HCT116 (cell line): ENCODE data around the gene SLC26A3. TPM values are rescaled to one million over a fixed set of nuclear protein-coding genes. Genes with fewer than 3 reads are reported as not detected.

Experiments
- ATAC-seq: fragments of 200-7000 bp; cut with Tn5 transposase; 2 replicates; pipeline ENCODE4 v1.9.1; 2020; ENCODE audit warnings: mild to moderate bottlenecking, moderate library complexity
- BruUV-seq: library from RNA; stranded (reverse); fragments of 400-500 nt; replicated peaks from 2 replicates; lab custom pipeline; 2021; lab: Mats Ljungman, UMichigan
- CTCF ChIA-PET: fragments of 300-600 bp; sonication (Branson Sonifier 250); formaldehyde crosslinking; loops from one replicate; lab custom pipeline; 2021; ENCODE audit warnings: antibody characterized with exemption; lab: Charles Lee
- POLR2A ChIA-PET: fragments of 300-600, 350-600 bp; sonication (Branson Sonifier 250); formaldehyde crosslinking; loops from one replicate; lab custom pipeline; 2021; ENCODE audit warnings: antibody characterized with exemption; lab: Charles Lee
- RAD21 ChIA-PET, 2 experiments: fragments of 300-600 bp; sonication (Branson Sonifier 250); formaldehyde crosslinking; loops; one replicate each; lab custom pipeline; 2023; ENCODE audit warnings: low total read pairs in 2 of 2; ENCODE audit not compliant: uncharacterized antibody in 2 of 2, unreplicated experiment in 2 of 2, low non-redundant PET in 1 of 2; lab: Charles Lee
- DNase-seq: peaks from one replicate; pipeline ENCODE4 v3.0.0-alpha.2; 2010; ENCODE audit warnings: low read depth, low spot score
- H2AFZ ChIP-seq: fragments of 200-600 bp; shearing (Covaris generic), sonication (generic); 2 replicates; pipeline ENCODE4 v1.6.1; 2017; ENCODE audit warnings: low read depth, mixed run types, mixed read lengths, antibody characterized with exemption, low read length; ENCODE audit not compliant: poor library complexity, severe bottlenecking
- H3K27ac ChIP-seq: 2 replicates; pipeline ENCODE4 v1.5.1; 2012; ENCODE audit warnings: low read depth, low read length
- H3K27me3 ChIP-seq: fragments of 200-600 bp; sonication (generic); 2 replicates; pipeline ENCODE4 v1.6.1; 2016; ENCODE audit warnings: mixed run types, low read length, mixed read lengths; ENCODE audit not compliant: insufficient read depth
- H3K36me3 ChIP-seq, 2 experiments: fragments of 200-500 bp in 1 of 2; fragments of 200-600 bp in 1 of 2; sonication (Bioruptor generic) in 1 of 2; sonication (generic) in 1 of 2; 2 replicates each; pipeline versions ENCODE4 v1.5.1 to v1.6.1; 2014 to 2016; ENCODE audit warnings: low read length in 2 of 2, inconsistent platforms in 1 of 2, mixed read lengths in 1 of 2, mixed run types in 1 of 2; ENCODE audit not compliant: insufficient read depth in 2 of 2, control insufficient read depth in 1 of 2
- H3K4me1 ChIP-seq, 2 experiments: fragments of 200-600 bp in 1 of 2; sonication (generic) in 1 of 2; 2 replicates each; pipeline versions ENCODE4 v1.5.1 to v1.6.1; 2012 to 2017; ENCODE audit warnings: low read length in 2 of 2, inconsistent platforms in 1 of 2, mild to moderate bottlenecking in 1 of 2, mixed read lengths in 1 of 2, mixed run types in 1 of 2, moderate library complexity in 1 of 2; ENCODE audit not compliant: insufficient read depth in 2 of 2, control insufficient read depth in 1 of 2
- H3K4me2 ChIP-seq: fragments of 200-600 bp; sonication (generic); 2 replicates; pipeline ENCODE4 v1.6.1; 2017; ENCODE audit warnings: mixed run types, low read length, mixed read lengths
- H3K4me3 ChIP-seq, 2 experiments: fragments of 200-600 bp in 1 of 2; sonication (generic) in 1 of 2; replicated peaks in 1 of 2; 2 replicates each; pipeline ENCODE4 v1.5.1; 2011 to 2016; ENCODE audit warnings: low read length in 2 of 2, control low read depth in 1 of 2, low read depth in 1 of 2, mild to moderate bottlenecking in 1 of 2, mixed read lengths in 1 of 2, mixed run types in 1 of 2
- H3K79me2 ChIP-seq: fragments of 200-600 bp; sonication (generic); 2 replicates; pipeline ENCODE4 v1.6.1; 2017; ENCODE audit warnings: mild to moderate bottlenecking, mixed run types, low read length, moderate library complexity, mixed read lengths; ENCODE audit not compliant: insufficient read depth
- H3K9ac ChIP-seq: fragments of 200-600 bp; sonication (generic); 2 replicates; pipeline ENCODE4 v1.6.1; 2016; ENCODE audit warnings: low read length, mixed read lengths
- H3K9me2 ChIP-seq: fragments of 200-600 bp; sonication (generic), shearing (Covaris generic); 2 replicates; pipeline ENCODE4 v1.6.1; 2017; ENCODE audit warnings: mixed run types, mild to moderate bottlenecking, moderate library complexity; ENCODE audit not compliant: insufficient read depth
- H3K9me3 ChIP-seq, 2 experiments: fragments of 200-500 bp in 1 of 2; fragments of 200-600 bp in 1 of 2; sonication (Bioruptor generic) in 1 of 2; sonication (generic) in 1 of 2; 2 replicates each; pipeline ENCODE4 v1.6.1; 2014 to 2017; ENCODE audit warnings: low read length in 2 of 2, mixed read lengths in 2 of 2, inconsistent platforms in 1 of 2, low read depth in 1 of 2, mild to moderate bottlenecking in 1 of 2, mixed run types in 1 of 2, moderate library complexity in 1 of 2; ENCODE audit not compliant: control insufficient read depth in 1 of 2, insufficient read depth in 1 of 2
- H4K20me1 ChIP-seq: fragments of 200-600 bp; sonication (generic), shearing (Covaris generic); 2 replicates; pipeline ENCODE4 v1.6.1; 2017; ENCODE audit warnings: mixed run types, mild to moderate bottlenecking, moderate library complexity; ENCODE audit not compliant: insufficient read depth
- CEBPB ChIP-seq: IDR thresholded peaks from 2 replicates; pipeline ENCODE4 v1.6.1; 2012; ENCODE audit warnings: low read depth
- EZH2phosphoT487 ChIP-seq: fragments of 200-600 bp; IDR thresholded peaks from 2 replicates; pipeline ENCODE4 v1.6.1; 2018; ENCODE audit warnings: antibody characterized with exemption, borderline replicate concordance
- FOSL1 ChIP-seq: IDR thresholded peaks from 2 replicates; pipeline ENCODE4 v1.6.1; 2012; ENCODE audit warnings: low read depth
- POLR2AphosphoS5 ChIP-seq: IDR thresholded peaks from 2 replicates; pipeline ENCODE4 v1.6.1; 2011; ENCODE audit warnings: mild to moderate bottlenecking, low read depth, low read length, moderate library complexity
- SRF ChIP-seq: IDR thresholded peaks from 2 replicates; pipeline ENCODE4 v1.6.1; 2012; ENCODE audit warnings: low read depth
- ZNF274 ChIP-seq: fragments of 200-500 bp; sonication (Bioruptor generic); IDR thresholded peaks from 2 replicates; pipeline ENCODE4 v1.6.1; 2014; ENCODE audit warnings: mild to moderate bottlenecking, low read depth, low read length, inconsistent platforms
- intact Hi-C: fragments of 100-400 bp; cut with micrococcal nuclease; formaldehyde crosslinking; loops from 2 replicates; pipeline ENCODE4 v1.10.0; 2022
- total RNA-seq: library from RNA; stranded (reverse); gene quantifications from one replicate; pipeline ENCODE4 v1.2.1, GENCODE V29; 2021; ENCODE audit not compliant: unreplicated experiment
- TF ChIP-seq, protein P1 (sequence below): IDR thresholded peaks from 2 replicates; pipeline ENCODE4 v1.6.1; 2011; ENCODE audit warnings: mild to moderate bottlenecking, low read length, moderate library complexity; ENCODE audit not compliant: insufficient replicate concordance; ENCODE audit errors: extremely low read depth

SLC26A3 gene
- total RNA-seq, 1 experiment from 2014 or later: 0.54 TPM

DNA sequence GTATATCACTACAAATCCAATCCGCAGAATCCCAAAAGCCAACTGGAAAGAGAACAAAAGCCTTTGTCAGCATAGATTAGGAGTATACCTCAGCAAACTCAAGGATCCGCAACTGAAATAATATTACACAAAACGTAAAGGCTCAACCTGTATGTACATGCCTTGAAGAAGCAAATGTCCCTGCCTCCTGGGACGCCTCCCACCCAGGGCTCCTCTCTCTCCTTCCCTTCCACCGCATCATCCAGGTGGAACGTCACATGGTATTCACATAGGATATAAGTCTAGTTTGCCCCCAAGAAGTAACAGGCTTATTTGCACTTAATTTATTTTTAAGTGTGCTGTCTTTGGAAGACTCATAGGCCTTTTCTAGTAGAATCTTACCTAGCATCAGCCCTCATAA is 13.4 kb downstream of the SLC26A3 start:
- CTCF ChIA-PET: no interaction called here
- Histone ChIP-seq H3K4me2 (no peak overlapping the region), H3K27me3 (no peaks in the 10 kb centered on the region), H3K9me2 (no peaks in the 10 kb centered on the region), H3K4me1 (no peaks in the 10 kb centered on the region), H2AFZ (no peak overlapping the region), H3K9ac (no peak overlapping the region), H3K9me3 (no peaks in the 10 kb centered on the region), H3K27ac (no peak overlapping the region), H3K36me3 (no peaks in the 10 kb centered on the region), H3K79me2 (no peaks in the 10 kb centered on the region), H4K20me1 (no peaks in the 10 kb centered on the region), H3K4me3 (no peak overlapping the region)
- POLR2A ChIA-PET: no interaction called here
- RAD21 ChIA-PET: no interaction called here
- intact Hi-C loops: no loop called here
- ATAC-seq: no peak
- TF ChIP-seq POLR2AphosphoS5 (no peak), ZNF274 (no peak), FOSL1 (no peak)
- TF ChIP-seq, protein P1, sequence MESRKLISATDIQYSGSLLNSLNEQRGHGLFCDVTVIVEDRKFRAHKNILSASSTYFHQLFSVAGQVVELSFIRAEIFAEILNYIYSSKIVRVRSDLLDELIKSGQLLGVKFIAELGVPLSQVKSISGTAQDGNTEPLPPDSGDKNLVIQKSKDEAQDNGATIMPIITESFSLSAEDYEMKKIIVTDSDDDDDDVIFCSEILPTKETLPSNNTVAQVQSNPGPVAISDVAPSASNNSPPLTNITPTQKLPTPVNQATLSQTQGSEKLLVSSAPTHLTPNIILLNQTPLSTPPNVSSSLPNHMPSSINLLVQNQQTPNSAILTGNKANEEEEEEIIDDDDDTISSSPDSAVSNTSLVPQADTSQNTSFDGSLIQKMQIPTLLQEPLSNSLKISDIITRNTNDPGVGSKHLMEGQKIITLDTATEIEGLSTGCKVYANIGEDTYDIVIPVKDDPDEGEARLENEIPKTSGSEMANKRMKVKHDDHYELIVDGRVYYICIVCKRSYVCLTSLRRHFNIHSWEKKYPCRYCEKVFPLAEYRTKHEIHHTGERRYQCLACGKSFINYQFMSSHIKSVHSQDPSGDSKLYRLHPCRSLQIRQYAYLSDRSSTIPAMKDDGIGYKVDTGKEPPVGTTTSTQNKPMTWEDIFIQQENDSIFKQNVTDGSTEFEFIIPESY: no peak
- DNase-seq: no peak
- BruUV-seq: no TSS peak

DNA sequence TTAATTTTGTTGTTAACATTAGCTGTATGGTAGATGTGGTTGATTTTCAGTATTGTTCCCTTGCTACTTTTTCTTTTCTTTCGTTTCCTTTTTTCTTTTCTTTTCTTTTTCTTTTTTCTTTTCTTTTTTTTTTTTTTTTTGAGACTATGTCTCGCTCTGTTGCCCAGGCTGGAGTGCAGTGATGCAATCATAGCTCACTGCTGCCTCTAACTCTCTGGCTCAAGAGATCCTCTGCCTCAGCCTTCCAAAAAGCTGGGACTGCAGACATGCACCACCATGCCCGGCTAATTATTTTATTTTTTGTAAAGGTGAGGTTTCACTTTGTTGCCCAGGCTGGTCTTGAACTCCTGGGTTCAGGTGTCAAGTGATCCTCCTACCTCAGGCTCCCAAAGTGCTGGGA is 14.4 kb downstream of the SLC26A3 start:
- no peak overlapping the region for H3K27ac ChIP-seq
- no peak for ATAC-seq
- no peak overlapping the region for H3K4me3 ChIP-seq
- no peak overlapping the region for H3K9ac ChIP-seq
- no peaks in the 10 kb centered on the region for H3K36me3 ChIP-seq
- ChIA-PET POLR2A (interaction anchor here (0.7 kb wide), 1 partner anchor 17 kb away, joined by 3 read pairs; no protein-coding TSS in a partner anchor), CTCF (no interaction called here), RAD21 (no interaction called here)
- no peaks in the 10 kb centered on the region for H3K9me3 ChIP-seq
- H4K20me1 ChIP-seq: no peaks in the 10 kb centered on the region
- no peaks in the 10 kb centered on the region for H3K27me3 ChIP-seq
- intact Hi-C loops: no loop called here
- H3K9me2 ChIP-seq: no peaks in the 10 kb centered on the region
- TF ChIP-seq POLR2AphosphoS5 (no peak), CEBPB (no peak), EZH2phosphoT487 (no peak), SRF (no peak)
- H3K79me2 ChIP-seq: no peaks in the 10 kb centered on the region
- no peak overlapping the region for H2AFZ ChIP-seq
- BruUV-seq: no TSS peak
- no peak for DNase-seq
- H3K4me1 ChIP-seq: no peaks in the 10 kb centered on the region
- H3K4me2 ChIP-seq: no peak overlapping the region
